ENCODE results near the gene COX7A2L. TPM values are rescaled to one million over a fixed set of nuclear protein-coding genes. Genes with fewer than 3 reads are reported as not detected.

Gene COX7A2L
- total and polyA plus RNA-seq, 4 donors = 55.0 to 102 (median 77.0) TPM

DNA sequence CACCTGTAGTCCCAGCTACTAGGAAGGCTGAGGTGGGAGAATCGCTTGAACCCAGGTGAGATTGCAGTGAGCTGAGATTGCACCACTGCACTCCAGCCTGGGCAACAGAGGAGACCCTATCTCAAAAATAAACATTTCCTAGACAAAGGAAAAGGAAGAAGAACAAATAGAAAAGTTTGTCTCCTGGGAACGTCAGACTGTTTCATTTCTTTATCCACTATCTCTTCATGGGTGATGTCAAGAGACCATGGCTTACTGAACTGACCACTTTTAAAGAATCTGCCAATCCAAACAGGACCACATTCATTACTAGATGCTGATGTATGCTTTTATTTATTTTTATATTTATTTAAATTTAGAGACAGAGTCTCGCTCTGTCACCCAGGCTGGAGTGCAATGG lies 26.8 kb downstream of the COX7A2L start (continued):
- TF ChIP-seq, protein P1, sequence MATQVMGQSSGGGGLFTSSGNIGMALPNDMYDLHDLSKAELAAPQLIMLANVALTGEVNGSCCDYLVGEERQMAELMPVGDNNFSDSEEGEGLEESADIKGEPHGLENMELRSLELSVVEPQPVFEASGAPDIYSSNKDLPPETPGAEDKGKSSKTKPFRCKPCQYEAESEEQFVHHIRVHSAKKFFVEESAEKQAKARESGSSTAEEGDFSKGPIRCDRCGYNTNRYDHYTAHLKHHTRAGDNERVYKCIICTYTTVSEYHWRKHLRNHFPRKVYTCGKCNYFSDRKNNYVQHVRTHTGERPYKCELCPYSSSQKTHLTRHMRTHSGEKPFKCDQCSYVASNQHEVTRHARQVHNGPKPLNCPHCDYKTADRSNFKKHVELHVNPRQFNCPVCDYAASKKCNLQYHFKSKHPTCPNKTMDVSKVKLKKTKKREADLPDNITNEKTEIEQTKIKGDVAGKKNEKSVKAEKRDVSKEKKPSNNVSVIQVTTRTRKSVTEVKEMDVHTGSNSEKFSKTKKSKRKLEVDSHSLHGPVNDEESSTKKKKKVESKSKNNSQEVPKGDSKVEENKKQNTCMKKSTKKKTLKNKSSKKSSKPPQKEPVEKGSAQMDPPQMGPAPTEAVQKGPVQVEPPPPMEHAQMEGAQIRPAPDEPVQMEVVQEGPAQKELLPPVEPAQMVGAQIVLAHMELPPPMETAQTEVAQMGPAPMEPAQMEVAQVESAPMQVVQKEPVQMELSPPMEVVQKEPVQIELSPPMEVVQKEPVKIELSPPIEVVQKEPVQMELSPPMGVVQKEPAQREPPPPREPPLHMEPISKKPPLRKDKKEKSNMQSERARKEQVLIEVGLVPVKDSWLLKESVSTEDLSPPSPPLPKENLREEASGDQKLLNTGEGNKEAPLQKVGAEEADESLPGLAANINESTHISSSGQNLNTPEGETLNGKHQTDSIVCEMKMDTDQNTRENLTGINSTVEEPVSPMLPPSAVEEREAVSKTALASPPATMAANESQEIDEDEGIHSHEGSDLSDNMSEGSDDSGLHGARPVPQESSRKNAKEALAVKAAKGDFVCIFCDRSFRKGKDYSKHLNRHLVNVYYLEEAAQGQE (IDR thresholded peaks at IDR 0.05) = no peak
- no peak for TF ChIP-seq NR2F2 (IDR thresholded peaks at IDR 0.05)
- TF ChIP-seq GABPA (IDR thresholded peaks at IDR 0.05 in 1 of 2, conservative IDR thresholded peaks at IDR 0.05 in 1 of 2) = no peak
- TF ChIP-seq ATF3 (IDR thresholded peaks at IDR 0.05) = no peak

DNA sequence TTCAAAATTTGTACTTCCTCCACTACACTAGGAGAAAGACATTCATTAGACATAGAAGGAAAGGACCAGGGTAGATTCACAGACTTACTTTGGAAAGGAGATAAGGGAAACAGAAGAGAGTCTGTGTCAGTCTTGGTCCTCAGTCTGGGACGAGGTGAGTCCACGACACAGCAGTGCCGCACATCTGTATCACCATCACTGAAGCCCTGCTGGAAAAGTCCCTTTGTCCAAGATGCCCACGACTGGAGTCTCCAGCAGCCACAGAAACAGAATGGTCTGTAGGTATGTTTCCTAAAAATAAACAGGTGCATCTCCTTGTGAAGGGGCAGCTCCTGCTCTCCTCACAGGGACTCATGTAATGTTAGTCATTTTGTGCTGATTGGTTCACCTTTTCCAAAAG lies 27.4 kb downstream of the COX7A2L start:
- DNase-seq (ENCODE audit: low spot score) = no peak
- Histone ChIP-seq H3K4me1 (ENCODE audit: control insufficient read depth in 4 of 4, insufficient read depth in 4 of 4, low read length in 3 of 4) (no peaks in the 10 kb centered on the region), H3K36me3 (ENCODE audit: control insufficient read depth in 4 of 4, insufficient read depth in 3 of 4, low read depth in 1 of 4, low read length in 3 of 4) (peaks cover 4 to 57% (median 46%) of the 10 kb centered on the region in 4 donors), H3K27me3 (ENCODE audit: control insufficient read depth in 4 of 4, insufficient read depth in 4 of 4, low read length in 3 of 4) (no peaks in the 10 kb centered on the region), H3K9me3 (ENCODE audit: control insufficient read depth in 4 of 4, low read length in 3 of 4) (no peaks in the 10 kb centered on the region), H3K27ac (ENCODE audit: low read depth in 1 of 2, low read length in 2 of 2) (no peak overlapping the region), H3K9ac (ENCODE audit: low read depth in 1 of 2, low read length in 2 of 2) (no peak overlapping the region), H3K4me3 (ENCODE audit: low read depth in 1 of 3, low read length in 3 of 3) (no peak overlapping the region)
- TF ChIP-seq, protein P1 (IDR thresholded peaks at IDR 0.05) = no peak
- TF ChIP-seq CTCF (IDR thresholded peaks at IDR 0.05; ENCODE audit: low read depth, low read length, missing input control) (no peak), FOXA2 (IDR thresholded peaks at IDR 0.05) (no peak), GABPA (IDR thresholded peaks at IDR 0.05 in 1 of 2, conservative IDR thresholded peaks at IDR 0.05 in 1 of 2) (no peak), JUND (IDR thresholded peaks at IDR 0.05) (no peak), RXRA (IDR thresholded peaks at IDR 0.05) (no peak), YY1 (IDR thresholded peaks at IDR 0.05) (no peak)
- 94% methylated on average over 4 of the region's 4 CpGs for WGBS

- Histone ChIP-seq H3K9me3 (ENCODE audit: control insufficient read depth in 4 of 4, low read length in 3 of 4) (no peaks in the 10 kb centered on the region), H3K4me1 (ENCODE audit: control insufficient read depth in 4 of 4, insufficient read depth in 4 of 4, low read length in 3 of 4) (peaks cover 0 to 2% (median under 1%) of the 10 kb centered on the region in 4 donors), H3K9ac (ENCODE audit: low read depth in 1 of 2, low read length in 2 of 2) (no peak overlapping the region), H3K27ac (ENCODE audit: low read depth in 1 of 2, low read length in 2 of 2) (no peak overlapping the region), H3K36me3 (ENCODE audit: control insufficient read depth in 4 of 4, insufficient read depth in 3 of 4, low read depth in 1 of 4, low read length in 3 of 4) (peaks cover 4 to 55% (median 44%) of the 10 kb centered on the region in 4 donors), H3K27me3 (ENCODE audit: control insufficient read depth in 4 of 4, insufficient read depth in 4 of 4, low read length in 3 of 4) (no peaks in the 10 kb centered on the region), H3K4me3 (ENCODE audit: low read depth in 1 of 3, low read length in 3 of 3) (no peak overlapping the region)
- TF ChIP-seq RXRA (IDR thresholded peaks at IDR 0.05) (no peak), FOXA2 (IDR thresholded peaks at IDR 0.05) (no peak), TAF1 (conservative IDR thresholded peaks at IDR 0.05) (no peak), HNF4G (IDR thresholded peaks at IDR 0.05) (no peak), GABPA (IDR thresholded peaks at IDR 0.05 in 1 of 2, conservative IDR thresholded peaks at IDR 0.05 in 1 of 2) (no peak)
- WGBS = 96% methylated on average over 4 of the region's 4 CpGs
- DNase-seq (ENCODE audit: low spot score) = no peak
Measured at GRCh38 chr2:42332575-42332974, 28.4 kb downstream of the COX7A2L start.
